PC-3 (cell line): ENCODE measurements around the gene CSTF2.

ENCODE experiments used
- CTCF ChIP-seq: fragments of 300-600 bp; sonication (generic); conservative IDR thresholded peaks from 2 replicates; pipeline ENCODE4 v1.5.1; 2017; ENCODE audit warnings: antibody characterized with exemption, low read depth, mild to moderate bottlenecking, low read length
- EZH2 ChIP-seq: fragments of 300-600 bp; sonication (generic); IDR thresholded peaks from one replicate; pipeline ENCODE4 v1.6.1; 2017; ENCODE audit warnings: antibody characterized with exemption, mild to moderate bottlenecking, low read length; ENCODE audit not compliant: unreplicated experiment

DNA sequence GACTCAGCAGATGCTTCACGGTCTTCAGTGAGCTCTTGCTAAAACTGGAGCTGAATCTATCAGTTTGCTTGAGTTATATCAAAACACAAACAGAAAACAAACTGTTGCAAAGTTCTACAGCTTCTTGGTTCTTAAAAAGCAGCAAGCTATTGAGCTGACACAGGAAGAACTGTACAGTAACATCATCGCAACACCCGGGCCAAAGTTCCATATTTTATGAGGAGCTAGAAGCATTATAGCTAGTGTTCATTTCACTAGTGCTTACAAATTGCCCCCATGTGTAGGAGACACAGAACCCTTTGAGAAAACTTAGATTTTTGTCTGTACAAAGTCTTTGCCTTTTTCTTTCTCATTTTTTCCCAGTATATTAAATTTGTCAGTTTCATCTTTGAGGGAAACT lies 17.3 kb upstream of the CSTF2 start:
- TF ChIP-seq EZH2 (no peak), CTCF (no peak)
